Osteocyte (in vitro differentiated cells): ENCODE measurements around the gene EIF2D. TPM values are rescaled to one million over a fixed set of nuclear protein-coding genes. Genes with fewer than 3 reads are reported as not detected.
A peak's percentile ranks its signal among the peaks of the same experiment; 100 is the strongest.

Source experiments
- DNase-seq: peaks from one replicate; pipeline ENCODE4 v3.0.0; 2021; ENCODE audit warnings: mixed read lengths; ENCODE audit not compliant: unreplicated experiment; ENCODE audit errors: extremely low spot score
- H3K27ac Mint-ChIP-seq: one replicate; pipeline ENCODE4 v1.8.0; 2021; ENCODE audit warnings: mild to moderate bottlenecking, mixed read lengths; ENCODE audit not compliant: unreplicated experiment
- H3K27me3 Mint-ChIP-seq: one replicate; pipeline ENCODE4 v1.8.0; 2021; ENCODE audit warnings: mixed read lengths; ENCODE audit not compliant: unreplicated experiment
- H3K36me3 Mint-ChIP-seq: one replicate; pipeline ENCODE4 v1.8.0; 2021; ENCODE audit warnings: mixed read lengths; ENCODE audit not compliant: unreplicated experiment
- H3K4me1 Mint-ChIP-seq: one replicate; pipeline ENCODE4 v1.8.0; 2021; ENCODE audit warnings: mixed read lengths; ENCODE audit not compliant: unreplicated experiment
- H3K4me3 Mint-ChIP-seq: one replicate; pipeline ENCODE4 v1.8.0; 2021; ENCODE audit warnings: mild to moderate bottlenecking, moderate library complexity, mixed read lengths; ENCODE audit not compliant: unreplicated experiment
- H3K9me3 Mint-ChIP-seq: one replicate; pipeline ENCODE4 v1.8.0; 2021; ENCODE audit warnings: mixed read lengths; ENCODE audit not compliant: unreplicated experiment
- CTCF ChIP-seq: fragments of 200-600 bp; sonication (generic); IDR thresholded peaks from 2 replicates; pipeline ENCODE4 v1.5.0; 2021; ENCODE audit warnings: antibody characterized with exemption, mild to moderate bottlenecking, moderate library complexity
- total RNA-seq: library from RNA; stranded (reverse); gene quantifications from 2 replicates; pipeline ENCODE4 v1.2.1, GENCODE V29; 2021

The EIF2D gene
- total RNA-seq, 1 donor from 2014 or later = 56.8 TPM

DNA sequence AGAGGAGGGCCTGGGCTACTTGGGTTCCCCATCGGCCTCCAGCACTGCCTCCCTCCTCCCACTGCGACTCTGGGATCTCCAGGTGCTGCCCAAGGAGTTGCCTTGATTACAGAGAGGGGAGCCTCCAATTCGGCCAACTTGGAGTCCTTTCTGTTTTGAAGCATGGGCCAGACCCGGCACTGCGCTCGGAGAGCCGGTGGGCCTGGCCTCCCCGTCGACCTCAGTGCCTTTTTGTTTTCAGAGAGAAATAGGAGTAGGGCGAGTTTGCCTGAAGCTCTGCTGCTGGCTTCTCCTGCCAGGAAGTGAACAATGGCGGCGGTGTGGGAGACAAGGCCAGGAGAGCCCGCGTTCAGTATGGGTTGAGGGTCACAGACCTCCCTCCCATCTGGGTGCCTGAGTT is 24.4 kb downstream of the EIF2D start:
- TF ChIP-seq CTCF = no peak
- H3K27ac Mint-ChIP-seq = no peak overlapping the region
- H3K36me3 Mint-ChIP-seq = peaks cover 23% of the 10 kb centered on the region
- H3K4me3 Mint-ChIP-seq = no peak overlapping the region
- no peaks in the 10 kb centered on the region for H3K9me3 Mint-ChIP-seq
- H3K27me3 Mint-ChIP-seq = no peaks in the 10 kb centered on the region
- no peak for DNase-seq
- H3K4me1 Mint-ChIP-seq = peaks cover 24% of the 10 kb centered on the region

DNA sequence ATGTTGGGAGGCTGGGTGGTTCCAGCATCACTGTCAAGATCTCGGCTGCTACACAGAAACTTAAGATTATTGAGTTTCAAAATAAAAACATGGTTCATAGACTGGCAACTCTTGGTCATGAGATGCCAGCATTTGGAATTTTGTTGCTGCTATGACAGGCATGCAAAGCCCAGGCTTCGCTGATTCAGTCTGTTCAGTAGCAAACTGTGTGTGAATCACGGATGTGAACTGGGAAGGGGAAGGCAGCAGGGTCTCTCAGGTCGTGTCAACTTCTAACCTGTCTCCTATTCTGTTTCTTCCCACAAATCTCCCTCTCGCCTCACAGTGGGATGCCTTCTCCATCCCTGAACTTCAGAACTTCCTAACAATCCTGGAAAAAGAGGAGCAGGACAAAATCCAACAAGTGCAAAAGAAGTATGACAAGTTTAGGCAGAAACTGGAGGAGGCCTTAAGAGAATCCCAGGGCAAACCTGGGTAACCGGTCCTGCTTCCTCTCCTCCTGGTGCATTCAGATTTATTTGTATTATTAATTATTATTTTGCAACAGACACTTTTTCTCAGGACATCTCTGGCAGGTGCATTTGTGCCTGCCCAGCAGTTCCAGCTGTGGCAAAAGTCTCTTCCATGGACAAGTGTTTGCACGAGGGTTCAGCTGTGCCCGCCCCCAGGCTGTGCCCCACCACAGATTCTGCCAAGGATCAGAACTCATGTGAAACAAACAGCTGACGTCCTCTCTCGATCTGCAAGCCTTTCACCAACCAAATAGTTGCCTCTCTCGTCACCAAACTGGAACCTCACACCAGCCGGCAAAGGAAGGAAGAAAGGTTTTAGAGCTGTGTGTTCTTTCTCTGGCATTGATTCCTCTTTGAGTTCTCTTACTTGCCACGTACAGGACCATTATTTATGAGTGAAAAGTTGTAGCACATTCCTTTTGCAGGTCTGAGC is 25.5 kb downstream of the EIF2D start:
- no peaks in the 10 kb centered on the region for H3K27me3 Mint-ChIP-seq
- H3K4me1 Mint-ChIP-seq = peaks cover 24% of the 10 kb centered on the region
- no peak for TF ChIP-seq CTCF
- no peaks in the 10 kb centered on the region for H3K9me3 Mint-ChIP-seq
- no peak for DNase-seq
- no peak overlapping the region for H3K27ac Mint-ChIP-seq
- H3K36me3 Mint-ChIP-seq = peaks cover 14% of the 10 kb centered on the region
- no peak overlapping the region for H3K4me3 Mint-ChIP-seq

DNA sequence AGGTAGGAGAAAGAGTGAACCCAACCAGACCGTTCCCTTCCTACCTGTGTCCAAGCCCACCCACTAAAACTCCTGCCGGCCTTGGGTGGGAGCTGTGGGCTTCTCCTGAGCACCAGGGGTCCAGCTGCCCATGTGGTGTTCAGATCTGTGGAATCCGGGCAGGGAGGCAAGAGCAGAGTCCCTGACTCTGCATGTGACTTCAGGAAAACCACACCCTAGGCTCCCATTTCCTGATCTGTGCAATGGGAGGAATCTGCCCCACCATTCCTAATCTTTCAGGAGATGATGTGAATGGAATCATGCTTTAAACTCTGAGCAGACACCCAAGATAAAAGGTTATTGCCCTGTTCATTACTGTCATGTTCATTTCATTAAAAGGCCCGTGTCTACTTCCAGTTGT is 27.6 kb downstream of the EIF2D start:
- peaks cover 17% of the 10 kb centered on the region for H3K4me1 Mint-ChIP-seq
- H3K9me3 Mint-ChIP-seq = no peaks in the 10 kb centered on the region
- no peak overlapping the region for H3K27ac Mint-ChIP-seq
- H3K36me3 Mint-ChIP-seq = peaks cover 8% of the 10 kb centered on the region
- H3K27me3 Mint-ChIP-seq = peaks cover 4% of the 10 kb centered on the region
- no peak for DNase-seq
- no peak overlapping the region for H3K4me3 Mint-ChIP-seq
- TF ChIP-seq CTCF = no peak

- H3K4me1 Mint-ChIP-seq = peaks cover 10% of the 10 kb centered on the region
- H3K27ac Mint-ChIP-seq = no peak overlapping the region
- H3K4me3 Mint-ChIP-seq = no peak overlapping the region
- H3K36me3 Mint-ChIP-seq = peaks cover 5% of the 10 kb centered on the region
- H3K27me3 Mint-ChIP-seq = peaks cover 4% of the 10 kb centered on the region
- peak; percentile 89 for DNase-seq
- no peaks in the 10 kb centered on the region for H3K9me3 Mint-ChIP-seq
- peak; percentile 90 for TF ChIP-seq CTCF
Measured at GRCh38 chr1:206583707-206584648, 28.3 kb downstream of the EIF2D start.
